ENCODE measurements around the gene ETV6.
"Not testable (repeated sequence)": the region's sequence is repeated elsewhere in the genome, so short reads cannot be mapped to it uniquely, and the experiment has no call there.

ETV6 gene

DNA sequence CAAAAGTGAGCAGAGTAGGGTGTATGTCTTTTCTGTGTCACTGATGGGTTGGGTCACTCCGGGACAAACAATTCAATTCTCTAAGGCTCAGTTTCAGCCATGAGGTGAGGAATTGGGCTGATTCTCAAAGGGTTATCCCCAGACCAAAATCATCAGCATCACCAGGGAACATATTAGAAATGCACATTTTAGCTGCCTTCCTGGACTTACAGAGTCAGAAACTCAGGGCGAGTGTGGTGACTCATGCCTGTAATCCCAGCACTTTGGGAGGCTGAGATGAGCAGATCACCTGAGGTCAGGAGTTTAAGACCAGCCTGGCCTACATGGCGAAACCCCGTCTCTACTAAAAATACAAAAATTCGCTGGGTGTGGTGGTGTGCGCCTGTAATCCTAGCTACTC lies 21.8 kb upstream of the ETV6 start:
- peaks cover 11% of the 10 kb centered on the region for H3K4me1 ChIP-seq (ENCODE audit: control insufficient read depth, insufficient read depth, low read length)
- H3K9ac ChIP-seq (ENCODE audit: low read length); DNase-seq (ENCODE audit: low read depth): not testable (repeated sequence)

GRCh38 chr12:11628353-11628752 lies 21.1 kb upstream of the ETV6 start:
- Histone ChIP-seq H3K4me3 (ENCODE audit: low read length) (no peak overlapping the region), H3K9ac (ENCODE audit: low read length) (no peak overlapping the region), H3K27me3 (replicated peaks; ENCODE audit: control insufficient read depth, insufficient read depth, low read length) (no peaks in the 10 kb centered on the region), H3K36me3 (ENCODE audit: control insufficient read depth, insufficient read depth, low read length, severe bottlenecking) (no peaks in the 10 kb centered on the region), H3K4me1 (ENCODE audit: control insufficient read depth, insufficient read depth, low read length) (peaks cover 5% of the 10 kb centered on the region), H3K9me3 (ENCODE audit: control insufficient read depth, low read length) (peaks cover 2% of the 10 kb centered on the region)
- no peak for DNase-seq (ENCODE audit: low read depth)

More for the DNA sequence above, 21.8 kb upstream of the ETV6 start:
- H3K36me3 ChIP-seq (ENCODE audit: control insufficient read depth, insufficient read depth, low read length, severe bottlenecking); H3K9me3 ChIP-seq (ENCODE audit: control insufficient read depth, low read length); H3K27me3 ChIP-seq (replicated peaks; ENCODE audit: control insufficient read depth, insufficient read depth, low read length); H3K4me3 ChIP-seq (ENCODE audit: low read length): not testable (repeated sequence)

DNA sequence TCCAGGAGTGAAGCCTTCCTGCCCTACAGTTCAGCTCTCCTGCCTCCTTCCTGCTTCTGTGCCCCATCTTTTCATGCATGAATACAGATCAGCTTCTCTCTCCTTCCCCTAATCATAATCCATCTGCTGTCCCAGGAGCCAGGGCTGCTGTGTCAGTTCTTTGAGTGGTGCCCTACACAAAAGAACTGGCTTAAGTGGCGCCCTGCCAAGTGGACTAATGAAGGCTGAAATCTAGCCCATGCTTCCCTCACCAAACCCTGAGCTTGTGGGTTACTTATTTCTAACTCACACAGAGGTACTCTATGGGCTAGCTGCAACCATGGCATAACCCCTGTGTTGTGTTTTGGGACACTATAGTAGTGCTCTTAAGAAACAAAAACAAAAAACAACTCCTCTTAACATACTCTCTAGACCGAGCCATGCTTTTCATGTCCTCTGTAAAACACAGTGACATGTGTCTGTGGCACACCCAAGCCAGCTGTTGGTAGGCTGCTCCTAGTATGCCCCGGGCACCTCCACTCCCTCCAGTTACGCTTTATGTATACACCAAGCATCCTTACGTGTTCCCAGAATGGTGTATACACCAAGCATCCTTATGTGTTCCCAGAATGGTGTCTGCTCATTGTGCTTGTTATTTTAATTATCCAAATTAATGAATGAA lies 19.3 kb upstream of the ETV6 start:
- no peaks in the 10 kb centered on the region for H3K4me1 ChIP-seq (ENCODE audit: control insufficient read depth, insufficient read depth, low read length)
- H3K9me3 ChIP-seq (ENCODE audit: control insufficient read depth, low read length): no peaks in the 10 kb centered on the region
- H3K36me3 ChIP-seq (ENCODE audit: control insufficient read depth, insufficient read depth, low read length, severe bottlenecking): no peaks in the 10 kb centered on the region
- no peak for DNase-seq (ENCODE audit: low read depth)
- H3K27me3 ChIP-seq (replicated peaks; ENCODE audit: control insufficient read depth, insufficient read depth, low read length): no peaks in the 10 kb centered on the region
- H3K9ac ChIP-seq (ENCODE audit: low read length): no peak overlapping the region
- no peak overlapping the region for H3K4me3 ChIP-seq (ENCODE audit: low read length)

DNA sequence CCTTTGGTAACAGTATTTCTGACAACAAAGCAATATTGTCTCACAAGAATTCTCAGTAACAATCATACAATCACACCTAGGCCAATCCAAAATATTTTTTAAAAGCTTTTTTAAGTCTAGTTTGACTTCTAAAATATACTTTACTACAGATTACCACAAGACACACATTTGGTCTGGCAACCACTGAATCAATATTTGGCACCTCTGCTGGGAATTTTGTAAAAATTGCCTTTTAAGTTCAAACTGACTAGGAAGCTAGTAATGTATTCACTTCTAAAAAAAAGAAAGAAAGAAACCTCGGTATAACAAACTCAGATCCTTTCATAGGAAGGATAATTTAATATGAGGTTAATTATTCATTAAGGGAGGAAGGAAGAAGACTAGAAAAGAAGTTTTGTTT lies 18.2 kb upstream of the ETV6 start:
- peaks cover 7% of the 10 kb centered on the region for H3K9me3 ChIP-seq (ENCODE audit: control insufficient read depth, low read length)
- H3K36me3 ChIP-seq (ENCODE audit: control insufficient read depth, insufficient read depth, low read length, severe bottlenecking): no peaks in the 10 kb centered on the region
- DNase-seq (ENCODE audit: low read depth): no peak
- H3K27me3 ChIP-seq (replicated peaks; ENCODE audit: control insufficient read depth, insufficient read depth, low read length): no peaks in the 10 kb centered on the region
- no peaks in the 10 kb centered on the region for H3K4me1 ChIP-seq (ENCODE audit: control insufficient read depth, insufficient read depth, low read length)
- H3K9ac ChIP-seq (ENCODE audit: low read length): no peak overlapping the region
- no peak overlapping the region for H3K4me3 ChIP-seq (ENCODE audit: low read length)

GRCh38 chr12:11631881-11632280 lies 17.6 kb upstream of the ETV6 start:
- H3K4me3 ChIP-seq (ENCODE audit: low read length); H3K36me3 ChIP-seq (ENCODE audit: control insufficient read depth, insufficient read depth, low read length, severe bottlenecking); DNase-seq (ENCODE audit: low read depth); H3K9ac ChIP-seq (ENCODE audit: low read length); H3K27me3 ChIP-seq (replicated peaks; ENCODE audit: control insufficient read depth, insufficient read depth, low read length); H3K9me3 ChIP-seq (ENCODE audit: control insufficient read depth, low read length); H3K4me1 ChIP-seq (ENCODE audit: control insufficient read depth, insufficient read depth, low read length): not testable (repeated sequence)

DNA sequence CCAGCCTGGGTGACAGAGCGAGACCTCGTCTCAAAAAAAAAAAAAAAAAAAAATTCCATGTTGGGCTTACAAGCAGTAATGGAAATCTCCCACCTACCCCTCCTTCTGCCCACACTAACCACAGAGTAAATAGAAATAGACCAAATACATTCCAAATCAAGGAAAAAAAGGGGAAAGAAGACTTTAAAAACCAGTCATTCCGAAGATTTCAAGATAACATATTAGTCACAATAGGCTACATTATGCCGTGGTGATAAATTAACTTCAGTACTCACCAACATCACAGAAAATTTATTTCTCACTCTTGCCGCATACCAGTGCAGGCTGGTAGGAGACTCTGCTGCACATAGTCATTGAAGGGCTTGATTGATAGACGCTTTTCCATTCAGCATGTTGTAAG lies 15.5 kb upstream of the ETV6 start:
- Histone ChIP-seq H3K4me1 (ENCODE audit: control insufficient read depth, insufficient read depth, low read length) (no peaks in the 10 kb centered on the region), H3K9ac (ENCODE audit: low read length) (no peak overlapping the region), H3K4me3 (ENCODE audit: low read length) (no peak overlapping the region), H3K9me3 (ENCODE audit: control insufficient read depth, low read length) (peaks cover 10% of the 10 kb centered on the region), H3K36me3 (ENCODE audit: control insufficient read depth, insufficient read depth, low read length, severe bottlenecking) (no peaks in the 10 kb centered on the region), H3K27me3 (replicated peaks; ENCODE audit: control insufficient read depth, insufficient read depth, low read length) (no peaks in the 10 kb centered on the region)
- no peak for DNase-seq (ENCODE audit: low read depth)

- Histone ChIP-seq H3K36me3 (ENCODE audit: control insufficient read depth, insufficient read depth, low read length, severe bottlenecking) (no peaks in the 10 kb centered on the region), H3K27me3 (replicated peaks; ENCODE audit: control insufficient read depth, insufficient read depth, low read length) (no peaks in the 10 kb centered on the region), H3K4me1 (ENCODE audit: control insufficient read depth, insufficient read depth, low read length) (no peaks in the 10 kb centered on the region), H3K4me3 (ENCODE audit: low read length) (no peak overlapping the region), H3K9ac (ENCODE audit: low read length) (no peak overlapping the region), H3K9me3 (ENCODE audit: control insufficient read depth, low read length) (peaks cover 10% of the 10 kb centered on the region)
- no peak for DNase-seq (ENCODE audit: low read depth)
Observed at GRCh38 chr12:11635341-11635740, 14.1 kb upstream of the ETV6 start.

DNA sequence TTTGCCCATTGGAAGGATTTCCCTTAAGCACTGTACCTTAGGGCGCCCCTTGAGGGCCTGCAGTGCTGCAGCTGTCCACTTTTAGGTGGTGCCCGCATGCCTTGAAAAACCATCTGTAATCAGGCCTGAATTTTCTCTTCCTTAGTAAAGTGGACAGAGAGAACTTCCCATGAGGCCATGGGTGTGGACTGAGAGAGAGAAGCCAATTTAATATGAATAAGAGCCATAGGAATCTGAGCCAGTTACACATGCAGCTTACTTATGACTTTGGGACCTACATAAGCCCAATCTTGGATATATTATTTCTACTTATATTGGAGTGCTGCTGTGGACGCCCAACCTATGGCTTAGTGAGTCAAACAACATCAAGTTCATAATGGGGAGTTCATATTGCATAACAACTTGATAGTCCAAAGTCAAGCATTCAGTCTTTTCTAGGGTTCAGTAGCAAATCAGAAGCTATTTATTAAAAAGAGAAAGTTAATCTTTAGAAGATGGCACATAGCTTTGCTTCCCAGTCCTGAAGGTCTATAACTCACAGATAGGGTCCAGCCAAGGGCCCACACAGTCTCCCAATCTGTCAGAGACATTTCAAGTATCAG lies 11.1 kb upstream of the ETV6 start:
- Histone ChIP-seq H3K4me1 (ENCODE audit: control insufficient read depth, insufficient read depth, low read length) (no peaks in the 10 kb centered on the region), H3K36me3 (ENCODE audit: control insufficient read depth, insufficient read depth, low read length, severe bottlenecking) (no peaks in the 10 kb centered on the region), H3K27me3 (replicated peaks; ENCODE audit: control insufficient read depth, insufficient read depth, low read length) (no peaks in the 10 kb centered on the region), H3K9me3 (ENCODE audit: control insufficient read depth, low read length) (peaks cover 10% of the 10 kb centered on the region), H3K4me3 (ENCODE audit: low read length) (no peak overlapping the region), H3K9ac (ENCODE audit: low read length) (no peak overlapping the region)
- DNase-seq (ENCODE audit: low read depth): peak; percentile 25

DNA sequence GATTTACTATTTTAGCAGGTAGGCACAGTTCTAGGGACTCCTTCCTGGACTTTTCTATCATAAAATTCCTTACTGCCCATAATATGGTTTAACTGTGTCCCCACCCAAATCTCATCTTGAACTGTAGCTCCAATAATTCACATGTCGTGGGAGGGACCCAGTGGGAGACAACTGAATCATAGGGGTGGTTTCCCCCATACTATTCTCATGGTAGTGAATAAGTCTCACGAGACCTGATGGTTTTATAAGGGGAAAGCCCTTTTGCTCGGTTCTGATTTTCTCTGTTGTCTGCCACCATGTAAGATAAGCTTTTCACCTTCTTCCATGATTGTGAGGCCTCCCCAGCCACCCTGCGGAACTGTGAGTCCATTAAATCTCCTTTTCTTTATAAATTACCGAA lies 10.0 kb upstream of the ETV6 start:
- no peaks in the 10 kb centered on the region for H3K36me3 ChIP-seq (ENCODE audit: control insufficient read depth, insufficient read depth, low read length, severe bottlenecking)
- H3K4me3 ChIP-seq (ENCODE audit: low read length): no peak overlapping the region
- no peak for DNase-seq (ENCODE audit: low read depth)
- no peak overlapping the region for H3K9ac ChIP-seq (ENCODE audit: low read length)
- no peaks in the 10 kb centered on the region for H3K4me1 ChIP-seq (ENCODE audit: control insufficient read depth, insufficient read depth, low read length)
- peaks cover 10% of the 10 kb centered on the region for H3K9me3 ChIP-seq (ENCODE audit: control insufficient read depth, low read length)
- H3K27me3 ChIP-seq (replicated peaks; ENCODE audit: control insufficient read depth, insufficient read depth, low read length): no peaks in the 10 kb centered on the region

- no peak overlapping the region for H3K9ac ChIP-seq (ENCODE audit: low read length)
- no peaks in the 10 kb centered on the region for H3K27me3 ChIP-seq (replicated peaks; ENCODE audit: control insufficient read depth, insufficient read depth, low read length)
- DNase-seq (ENCODE audit: low read depth): no peak
- H3K9me3 ChIP-seq (ENCODE audit: control insufficient read depth, low read length): peaks cover 9% of the 10 kb centered on the region
- H3K36me3 ChIP-seq (ENCODE audit: control insufficient read depth, insufficient read depth, low read length, severe bottlenecking): no peaks in the 10 kb centered on the region
- no peak overlapping the region for H3K4me3 ChIP-seq (ENCODE audit: low read length)
- no peaks in the 10 kb centered on the region for H3K4me1 ChIP-seq (ENCODE audit: control insufficient read depth, insufficient read depth, low read length)
Observed at GRCh38 chr12:11641522-11641921, 8.0 kb upstream of the ETV6 start.

GRCh38 chr12:11642785-11643184 lies 6.7 kb upstream of the ETV6 start:
- no peaks in the 10 kb centered on the region for H3K4me1 ChIP-seq (ENCODE audit: control insufficient read depth, insufficient read depth, low read length)
- no peaks in the 10 kb centered on the region for H3K27me3 ChIP-seq (replicated peaks; ENCODE audit: control insufficient read depth, insufficient read depth, low read length)
- H3K36me3 ChIP-seq (ENCODE audit: control insufficient read depth, insufficient read depth, low read length, severe bottlenecking): no peaks in the 10 kb centered on the region
- H3K4me3 ChIP-seq (ENCODE audit: low read length): no peak overlapping the region
- no peak overlapping the region for H3K9ac ChIP-seq (ENCODE audit: low read length)
- peaks cover 8% of the 10 kb centered on the region for H3K9me3 ChIP-seq (ENCODE audit: control insufficient read depth, low read length)
- DNase-seq (ENCODE audit: low read depth): no peak

- H3K36me3 ChIP-seq (ENCODE audit: control insufficient read depth, insufficient read depth, low read length, severe bottlenecking): no peaks in the 10 kb centered on the region
Observed at GRCh38 chr12:11645391-11645790, 4.1 kb upstream of the ETV6 start.

More at GRCh38 chr12:11645391-11645790, 4.1 kb upstream of the ETV6 start:
- Histone ChIP-seq H3K9me3 (ENCODE audit: control insufficient read depth, low read length) (peaks cover 8% of the 10 kb centered on the region), H3K4me1 (ENCODE audit: control insufficient read depth, insufficient read depth, low read length) (no peaks in the 10 kb centered on the region), H3K9ac (ENCODE audit: low read length) (no peak overlapping the region), H3K4me3 (ENCODE audit: low read length) (no peak overlapping the region), H3K27me3 (replicated peaks; ENCODE audit: control insufficient read depth, insufficient read depth, low read length) (no peaks in the 10 kb centered on the region)
- DNase-seq (ENCODE audit: low read depth): no peak
